ENCODE measurements around the gene PNO1. TPM values are rescaled to one million over a fixed set of nuclear protein-coding genes. Genes with fewer than 3 reads are reported as not detected.

Gene PNO1
- total RNA-seq, 3 donors from 2014 or later: 15.4 to 29.5 (median 18.9) TPM

- peak overlapping the region; percentile 1 to 13 for H3K27ac ChIP-seq
- TF ChIP-seq POLR2A (IDR thresholded peaks at IDR 0.05) (no peak), POLR2AphosphoS5 (IDR thresholded peaks at IDR 0.05) (no peak)
- no peak for DNase-seq (ENCODE audit: low spot score in 2 of 2)
- H3K9me3 ChIP-seq: no peaks in the 10 kb centered on the region
- no peaks in the 10 kb centered on the region for H3K4me1 ChIP-seq
- H3K4me3 ChIP-seq: no peak overlapping the region
- H3K27me3 ChIP-seq: no peaks in the 10 kb centered on the region
- intact Hi-C loops (cut with DNase I; ENCODE audit: low total_unique reads): no loop called here
- no peaks in the 10 kb centered on the region for H3K36me3 ChIP-seq
These were observed 45.9 kb downstream of the PNO1 start for GRCh38 chr2:68203587-68203986.

DNA sequence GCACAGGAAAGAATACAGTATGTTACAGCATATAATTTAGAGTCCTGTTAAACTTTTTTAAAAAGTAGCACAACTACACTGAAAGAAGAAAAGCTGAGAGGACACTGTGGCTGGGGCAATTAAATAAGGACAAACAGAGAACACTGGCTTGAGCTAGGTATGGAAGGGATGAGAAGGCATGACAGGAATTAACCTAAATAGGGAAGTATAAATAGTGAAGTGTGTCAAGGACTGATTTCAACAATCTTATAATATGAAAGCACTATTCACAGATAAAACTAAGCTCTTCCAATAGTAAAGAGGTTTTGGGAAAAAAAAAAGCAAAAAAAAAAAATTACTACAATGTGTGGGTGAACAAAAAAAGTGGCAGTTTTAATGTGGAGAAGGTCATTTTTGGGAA, 49.1 kb downstream of the PNO1 start:
- Histone ChIP-seq H3K9me3 (no peaks in the 10 kb centered on the region), H3K4me1 (no peaks in the 10 kb centered on the region), H3K27me3 (no peaks in the 10 kb centered on the region), H3K27ac (no peak overlapping the region), H3K36me3 (no peaks in the 10 kb centered on the region), H3K4me3 (no peak overlapping the region)
- no peak for TF ChIP-seq POLR2A (IDR thresholded peaks at IDR 0.05)
- TF ChIP-seq, protein P1, sequence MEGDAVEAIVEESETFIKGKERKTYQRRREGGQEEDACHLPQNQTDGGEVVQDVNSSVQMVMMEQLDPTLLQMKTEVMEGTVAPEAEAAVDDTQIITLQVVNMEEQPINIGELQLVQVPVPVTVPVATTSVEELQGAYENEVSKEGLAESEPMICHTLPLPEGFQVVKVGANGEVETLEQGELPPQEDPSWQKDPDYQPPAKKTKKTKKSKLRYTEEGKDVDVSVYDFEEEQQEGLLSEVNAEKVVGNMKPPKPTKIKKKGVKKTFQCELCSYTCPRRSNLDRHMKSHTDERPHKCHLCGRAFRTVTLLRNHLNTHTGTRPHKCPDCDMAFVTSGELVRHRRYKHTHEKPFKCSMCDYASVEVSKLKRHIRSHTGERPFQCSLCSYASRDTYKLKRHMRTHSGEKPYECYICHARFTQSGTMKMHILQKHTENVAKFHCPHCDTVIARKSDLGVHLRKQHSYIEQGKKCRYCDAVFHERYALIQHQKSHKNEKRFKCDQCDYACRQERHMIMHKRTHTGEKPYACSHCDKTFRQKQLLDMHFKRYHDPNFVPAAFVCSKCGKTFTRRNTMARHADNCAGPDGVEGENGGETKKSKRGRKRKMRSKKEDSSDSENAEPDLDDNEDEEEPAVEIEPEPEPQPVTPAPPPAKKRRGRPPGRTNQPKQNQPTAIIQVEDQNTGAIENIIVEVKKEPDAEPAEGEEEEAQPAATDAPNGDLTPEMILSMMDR (IDR thresholded peaks at IDR 0.05): no peak
- TF ChIP-seq POLR2AphosphoS5 (IDR thresholded peaks at IDR 0.05): no peak
- no peak for DNase-seq (ENCODE audit: low spot score in 2 of 2)
- intact Hi-C loops (cut with DNase I; ENCODE audit: low total_unique reads): no loop called here

DNA sequence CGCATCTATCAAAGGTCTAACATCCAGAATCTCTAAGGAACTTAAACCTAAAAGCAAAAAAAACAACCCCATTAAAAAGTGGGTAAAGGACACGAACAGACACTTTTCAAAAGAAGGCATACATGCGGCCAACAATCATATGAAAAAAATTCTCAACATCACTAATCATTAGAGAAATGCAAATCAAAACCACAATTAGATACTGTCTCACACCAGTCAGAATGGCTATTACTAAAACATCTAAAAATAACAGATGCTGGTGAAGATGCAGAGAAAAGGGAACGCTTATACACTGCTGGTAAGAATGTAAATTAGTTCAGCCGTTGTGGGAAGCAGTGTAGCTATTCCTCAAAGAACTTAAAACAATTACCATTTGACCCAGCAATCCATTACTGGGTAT, 56.7 kb downstream of the PNO1 start:
- TF ChIP-seq POLR2A (IDR thresholded peaks at IDR 0.05): no peak
- no peak for TF ChIP-seq POLR2AphosphoS5 (IDR thresholded peaks at IDR 0.05)
- TF ChIP-seq, protein P1 (IDR thresholded peaks at IDR 0.05): no peak
- no peak for DNase-seq (ENCODE audit: low spot score in 2 of 2)
- H3K9me3 ChIP-seq: no peaks in the 10 kb centered on the region
- intact Hi-C loops (cut with DNase I; ENCODE audit: low total_unique reads): no loop called here
- H3K36me3 ChIP-seq: no peaks in the 10 kb centered on the region
- H3K27me3 ChIP-seq: no peaks in the 10 kb centered on the region
- no peak overlapping the region for H3K4me3 ChIP-seq
- no peaks in the 10 kb centered on the region for H3K4me1 ChIP-seq
- H3K27ac ChIP-seq: no peak overlapping the region

GRCh38 chr2:68216454-68217310, 59.0 kb downstream of the PNO1 start:
- no peak for DNase-seq (ENCODE audit: low spot score in 2 of 2)
- no peaks in the 10 kb centered on the region for H3K9me3 ChIP-seq
- no peak overlapping the region for H3K4me3 ChIP-seq
- H3K27me3 ChIP-seq: no peaks in the 10 kb centered on the region
- H3K4me1 ChIP-seq: no peaks in the 10 kb centered on the region
- TF ChIP-seq, protein P1 (IDR thresholded peaks at IDR 0.05): no peak
- TF ChIP-seq POLR2A (IDR thresholded peaks at IDR 0.05) (no peak), POLR2AphosphoS5 (IDR thresholded peaks at IDR 0.05) (no peak)
- H3K27ac ChIP-seq: no peak overlapping the region
- intact Hi-C loops (cut with DNase I; ENCODE audit: low total_unique reads): no loop called here
- no peaks in the 10 kb centered on the region for H3K36me3 ChIP-seq

DNA sequence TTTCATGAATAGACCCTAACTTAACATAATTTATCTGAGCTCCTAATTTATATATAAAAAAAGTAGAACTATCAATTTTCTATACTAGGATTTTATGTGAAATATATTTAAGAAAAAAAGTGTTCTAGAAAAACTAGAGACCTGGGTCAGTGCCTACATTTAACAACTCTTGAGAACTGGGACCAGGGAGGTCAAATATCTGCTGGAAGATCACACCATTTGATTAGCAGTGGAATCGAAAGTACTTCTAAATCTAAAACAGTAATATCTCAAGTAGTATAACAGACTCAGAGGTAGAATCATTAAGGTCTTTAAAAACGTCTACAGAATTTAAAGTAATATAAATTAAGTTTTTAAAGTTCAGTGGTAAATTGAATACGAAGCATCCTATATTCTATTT, 60.0 kb downstream of the PNO1 start:
- no peak for DNase-seq (ENCODE audit: low spot score in 2 of 2)
- Histone ChIP-seq H3K4me1 (no peaks in the 10 kb centered on the region), H3K27ac (no peak overlapping the region), H3K9me3 (no peaks in the 10 kb centered on the region), H3K4me3 (no peak overlapping the region), H3K36me3 (no peaks in the 10 kb centered on the region), H3K27me3 (no peaks in the 10 kb centered on the region)
- intact Hi-C loops (cut with DNase I; ENCODE audit: low total_unique reads): no loop called here
- TF ChIP-seq POLR2AphosphoS5 (IDR thresholded peaks at IDR 0.05): no peak
- no peak for TF ChIP-seq POLR2A (IDR thresholded peaks at IDR 0.05)
- TF ChIP-seq, protein P1 (IDR thresholded peaks at IDR 0.05): no peak
